Pons (tissue), 1 donor: ENCODE results near the gene ARPC4.

Source experiments
- DNase-seq: peaks from one replicate; pipeline ENCODE4 v3.0.0-alpha.2; 2016; ENCODE audit warnings: low spot score

ARPC4 gene

DNA sequence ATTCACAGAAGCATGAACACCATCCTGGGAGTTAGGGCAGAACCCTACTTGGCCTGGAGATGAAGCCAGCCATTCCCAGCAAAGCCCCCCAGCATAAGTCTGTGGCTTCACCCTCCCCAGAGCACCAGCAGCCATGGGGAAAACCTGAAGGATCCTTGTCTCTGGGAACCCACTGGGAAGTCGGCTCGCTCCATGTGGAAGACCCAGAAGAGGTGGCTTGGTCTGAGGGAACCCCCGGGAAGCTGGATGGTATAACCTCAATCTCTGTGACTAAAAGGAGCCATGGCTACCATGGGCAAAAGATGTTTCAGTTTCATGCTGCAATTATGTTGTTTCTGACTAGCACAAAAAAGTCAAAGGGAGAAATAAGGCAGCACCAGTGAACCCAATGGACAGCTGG lies 62.7 kb downstream of the ARPC4 start:
- no peak for DNase-seq
